RWPE2 (cell line): Measurements from ENCODE around the gene PIP5KL1.

Source experiments
- ATAC-seq: fragments of 200-7000 bp; cut with Tn5 transposase; 3 replicates; pipeline ENCODE4 v1.9.1; 2021; ENCODE audit warnings: low read depth
- DNase-seq: peaks from one replicate; pipeline ENCODE4 v3.0.0-alpha.2; 2020; ENCODE audit warnings: low spot score
- H3K27ac ChIP-seq: fragments of 450-650 bp; 2 replicates; pipeline ENCODE4 v1.5.1; 2017; ENCODE audit warnings: mild to moderate bottlenecking; ENCODE audit not compliant: poor library complexity, severe bottlenecking
- H3K27me3 ChIP-seq: fragments of 250-450 bp; sonication (Bioruptor Pico); 2 replicates; pipeline ENCODE4 v1.5.1; 2021; ENCODE audit warnings: mild to moderate bottlenecking, moderate library complexity; ENCODE audit not compliant: insufficient read depth, poor library complexity, severe bottlenecking
- H3K36me3 ChIP-seq: fragments of 250-450 bp; sonication (Bioruptor Pico); 2 replicates; pipeline ENCODE4 v1.5.1; 2020; ENCODE audit warnings: low read depth, mild to moderate bottlenecking, moderate library complexity
- H3K4me1 ChIP-seq: fragments of 250-450 bp; sonication (Bioruptor Pico); 2 replicates; pipeline ENCODE4 v1.5.1; 2021; ENCODE audit warnings: mild to moderate bottlenecking, moderate library complexity; ENCODE audit not compliant: insufficient read depth, poor library complexity, severe bottlenecking
- H3K4me3 ChIP-seq: fragments of 250-450 bp; sonication (Bioruptor Pico); 2 replicates; pipeline ENCODE4 v1.5.1; 2021; ENCODE audit warnings: mild to moderate bottlenecking, moderate library complexity; ENCODE audit not compliant: severe bottlenecking
- H3K9me3 ChIP-seq: fragments of 250-450 bp; sonication (Bioruptor Pico); 2 replicates; pipeline ENCODE4 v1.5.1; 2021; ENCODE audit warnings: mild to moderate bottlenecking, moderate library complexity; ENCODE audit not compliant: severe bottlenecking
- TF ChIP-seq, protein P1 (sequence below): fragments of 450-650 bp; IDR thresholded peaks from one replicate; pipeline ENCODE4 v1.5.1; 2017; ENCODE audit warnings: mild to moderate bottlenecking, moderate library complexity; ENCODE audit not compliant: poor library complexity, severe bottlenecking

The PIP5KL1 gene

DNA sequence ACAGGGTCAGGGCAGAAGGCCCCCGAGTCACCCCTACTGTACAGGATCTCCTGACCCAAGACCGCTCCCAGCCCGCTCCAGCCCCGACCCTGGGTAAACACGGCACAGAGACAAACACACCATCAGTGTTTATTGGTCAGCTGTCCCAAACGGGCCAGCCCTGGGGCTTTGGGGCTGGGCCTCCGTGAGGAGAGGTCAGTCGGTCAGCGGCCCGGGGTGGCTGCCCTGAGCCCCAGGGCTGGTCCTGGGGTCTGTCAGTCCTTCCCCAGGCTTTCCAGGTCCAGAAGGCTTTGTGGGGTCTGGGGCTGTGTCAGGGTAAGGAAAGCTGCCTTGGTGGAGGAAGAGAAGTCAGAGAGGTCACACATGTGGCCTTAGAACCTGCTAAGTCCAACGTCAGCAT, 4.4 kb upstream of the PIP5KL1 start:
- no peak for DNase-seq
- Histone ChIP-seq H3K4me1 (peaks cover 13% of the 10 kb centered on the region), H3K27me3 (no peaks in the 10 kb centered on the region), H3K36me3 (no peaks in the 10 kb centered on the region), H3K4me3 (no peak overlapping the region), H3K9me3 (no peaks in the 10 kb centered on the region), H3K27ac (no peak overlapping the region)
- TF ChIP-seq, protein P1, sequence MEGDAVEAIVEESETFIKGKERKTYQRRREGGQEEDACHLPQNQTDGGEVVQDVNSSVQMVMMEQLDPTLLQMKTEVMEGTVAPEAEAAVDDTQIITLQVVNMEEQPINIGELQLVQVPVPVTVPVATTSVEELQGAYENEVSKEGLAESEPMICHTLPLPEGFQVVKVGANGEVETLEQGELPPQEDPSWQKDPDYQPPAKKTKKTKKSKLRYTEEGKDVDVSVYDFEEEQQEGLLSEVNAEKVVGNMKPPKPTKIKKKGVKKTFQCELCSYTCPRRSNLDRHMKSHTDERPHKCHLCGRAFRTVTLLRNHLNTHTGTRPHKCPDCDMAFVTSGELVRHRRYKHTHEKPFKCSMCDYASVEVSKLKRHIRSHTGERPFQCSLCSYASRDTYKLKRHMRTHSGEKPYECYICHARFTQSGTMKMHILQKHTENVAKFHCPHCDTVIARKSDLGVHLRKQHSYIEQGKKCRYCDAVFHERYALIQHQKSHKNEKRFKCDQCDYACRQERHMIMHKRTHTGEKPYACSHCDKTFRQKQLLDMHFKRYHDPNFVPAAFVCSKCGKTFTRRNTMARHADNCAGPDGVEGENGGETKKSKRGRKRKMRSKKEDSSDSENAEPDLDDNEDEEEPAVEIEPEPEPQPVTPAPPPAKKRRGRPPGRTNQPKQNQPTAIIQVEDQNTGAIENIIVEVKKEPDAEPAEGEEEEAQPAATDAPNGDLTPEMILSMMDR: no peak
- no peak for ATAC-seq

DNA sequence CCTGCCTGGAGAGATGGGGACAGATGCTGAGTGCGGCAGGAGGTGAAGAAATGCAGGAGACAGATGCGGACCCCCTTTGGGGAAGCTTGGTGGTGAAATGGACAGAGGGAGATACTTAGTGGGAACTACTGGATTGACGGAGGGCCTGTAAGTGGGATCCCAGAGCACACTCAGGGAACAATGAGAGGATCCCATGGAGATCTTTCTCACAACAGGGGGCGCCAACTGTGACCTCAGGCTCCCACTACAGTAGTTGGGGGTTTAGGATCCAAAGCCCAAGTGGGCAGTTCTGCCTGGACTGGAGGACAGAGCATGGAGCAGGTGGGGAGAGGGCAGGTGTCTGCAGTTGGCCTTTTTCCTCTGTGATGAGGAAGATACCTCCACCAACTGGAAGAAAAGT, 3.7 kb upstream of the PIP5KL1 start:
- no peak overlapping the region for H3K4me3 ChIP-seq
- no peaks in the 10 kb centered on the region for H3K27me3 ChIP-seq
- no peak for DNase-seq
- H3K9me3 ChIP-seq: no peaks in the 10 kb centered on the region
- no peak for ATAC-seq
- H3K4me1 ChIP-seq: peaks cover 13% of the 10 kb centered on the region
- TF ChIP-seq, protein P1: no peak
- H3K27ac ChIP-seq: no peak overlapping the region
- no peaks in the 10 kb centered on the region for H3K36me3 ChIP-seq

DNA sequence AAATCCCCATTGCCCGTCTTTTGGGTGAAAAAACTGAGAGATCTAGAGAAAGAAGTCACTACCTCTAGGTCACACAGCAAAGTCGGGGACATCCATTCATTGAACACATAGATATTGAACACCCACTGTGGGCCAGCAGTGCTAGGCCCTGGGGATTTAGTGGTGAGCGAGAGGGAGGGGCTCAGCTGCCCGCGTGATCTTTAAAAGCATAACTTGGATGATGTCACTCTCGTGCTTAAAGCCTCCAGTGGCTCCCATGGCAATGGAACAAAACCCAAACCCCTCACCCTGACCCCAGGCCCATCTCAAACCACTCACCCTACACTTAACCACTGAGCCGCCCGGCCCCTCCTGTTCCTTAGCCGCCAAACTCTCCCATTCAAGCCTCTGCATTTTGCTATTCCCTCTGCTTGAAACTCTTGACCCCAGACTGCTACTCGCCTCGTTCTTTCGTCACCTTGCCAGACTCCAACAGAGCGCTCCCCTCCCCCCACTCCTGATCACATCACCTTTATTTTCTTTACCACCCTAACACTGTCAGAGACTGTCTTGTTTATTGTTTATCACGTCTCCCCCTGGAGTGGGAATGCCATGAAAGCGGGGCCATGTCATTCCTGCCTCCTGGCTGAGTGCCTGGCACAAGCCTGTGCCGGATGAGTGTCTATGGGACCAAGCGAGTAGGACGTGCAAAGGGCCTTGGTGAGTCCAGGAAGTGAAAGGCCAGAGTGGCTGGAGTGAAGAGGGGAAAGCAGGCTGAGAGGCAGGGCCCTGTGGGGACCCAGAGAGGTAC, 710 bp upstream of the PIP5KL1 start:
- no peak for DNase-seq

DNA sequence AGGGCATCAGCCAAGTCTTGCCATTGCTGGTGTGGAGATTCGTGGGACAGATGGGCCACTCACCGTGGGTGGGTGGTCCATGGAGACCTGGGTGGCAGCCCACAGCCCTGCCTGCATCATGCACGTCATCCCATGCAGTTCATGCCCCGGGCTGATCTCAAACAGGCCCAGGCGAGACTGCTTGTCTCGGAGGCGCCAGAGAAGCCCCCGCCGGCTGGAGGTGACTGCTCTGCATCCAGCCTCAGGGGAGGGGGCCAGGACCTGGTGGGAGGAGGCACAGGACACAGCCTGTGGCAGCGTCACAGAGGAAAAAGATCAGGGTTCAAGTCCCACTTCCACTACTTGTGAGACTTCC, 975 bp downstream of the PIP5KL1 start:
- no peaks in the 10 kb centered on the region for H3K9me3 ChIP-seq
- no peak overlapping the region for H3K4me3 ChIP-seq
- no peaks in the 10 kb centered on the region for H3K27me3 ChIP-seq
- no peak for ATAC-seq
- no peaks in the 10 kb centered on the region for H3K36me3 ChIP-seq
- TF ChIP-seq, protein P1: no peak
- DNase-seq: no peak
- peaks cover 17% of the 10 kb centered on the region for H3K4me1 ChIP-seq
- no peak overlapping the region for H3K27ac ChIP-seq

More for the DNA sequence above, 710 bp upstream of the PIP5KL1 start:
- TF ChIP-seq, protein P1: no peak
- Histone ChIP-seq H3K36me3 (no peaks in the 10 kb centered on the region), H3K27ac (peak overlapping the region; percentile 17), H3K9me3 (no peaks in the 10 kb centered on the region), H3K4me3 (peak overlapping the region; percentile 54), H3K4me1 (peaks cover 19% of the 10 kb centered on the region), H3K27me3 (no peaks in the 10 kb centered on the region)
- ATAC-seq: no peak
